ENCODE results near the gene LRRTM3.

Gene LRRTM3

DNA sequence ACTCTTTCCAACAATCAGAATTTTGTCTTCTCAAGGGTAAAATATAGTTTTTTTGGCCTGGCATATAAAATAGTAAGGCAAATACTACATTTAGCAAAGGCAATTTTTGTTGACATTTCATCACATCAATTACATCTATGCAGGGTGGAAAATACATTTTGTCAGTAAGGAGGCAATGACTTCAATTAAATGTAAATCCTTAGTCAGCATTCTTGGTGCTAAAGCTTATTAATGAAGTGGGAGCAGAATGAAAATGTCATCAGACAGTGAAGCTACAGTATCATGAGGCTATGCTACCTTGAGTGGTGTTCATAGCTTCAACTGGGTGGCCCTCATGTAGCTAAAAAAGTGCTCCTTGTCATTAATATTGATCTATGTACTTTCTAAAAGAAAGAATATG lies 8.9 kb downstream of the LRRTM3 start:
- DNase-seq (ENCODE audit: low spot score) = no peak

- DNase-seq (ENCODE audit: low spot score) = no peak
These were observed 15.1 kb downstream of the LRRTM3 start for GRCh38 chr10:66940965-66941364.

GRCh38 chr10:66941491-66941890 lies 15.7 kb downstream of the LRRTM3 start:
- DNase-seq (ENCODE audit: low spot score) = no peak

GRCh38 chr10:66942407-66942806 lies 16.6 kb downstream of the LRRTM3 start:
- DNase-seq (ENCODE audit: low spot score) = no peak

DNA sequence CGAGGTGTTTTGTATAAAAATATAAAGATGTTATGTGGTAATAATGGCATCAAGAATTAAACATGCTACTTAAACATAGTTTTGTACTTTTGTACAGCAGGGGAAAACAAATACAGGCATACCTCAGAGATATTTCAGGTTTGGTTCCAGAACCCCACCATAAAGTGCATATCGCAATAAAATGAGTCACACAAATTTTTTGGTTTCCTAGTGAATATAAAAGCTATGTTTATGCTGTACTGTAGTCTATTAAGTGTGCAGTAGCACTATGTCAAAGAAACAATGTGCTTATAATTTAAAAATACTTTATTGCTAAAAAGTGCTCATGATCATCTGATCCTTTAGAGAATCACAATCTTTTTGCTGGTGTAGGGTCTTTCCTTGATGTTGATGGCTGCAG lies 17.8 kb downstream of the LRRTM3 start:
- no peak for DNase-seq (ENCODE audit: low spot score)

DNA sequence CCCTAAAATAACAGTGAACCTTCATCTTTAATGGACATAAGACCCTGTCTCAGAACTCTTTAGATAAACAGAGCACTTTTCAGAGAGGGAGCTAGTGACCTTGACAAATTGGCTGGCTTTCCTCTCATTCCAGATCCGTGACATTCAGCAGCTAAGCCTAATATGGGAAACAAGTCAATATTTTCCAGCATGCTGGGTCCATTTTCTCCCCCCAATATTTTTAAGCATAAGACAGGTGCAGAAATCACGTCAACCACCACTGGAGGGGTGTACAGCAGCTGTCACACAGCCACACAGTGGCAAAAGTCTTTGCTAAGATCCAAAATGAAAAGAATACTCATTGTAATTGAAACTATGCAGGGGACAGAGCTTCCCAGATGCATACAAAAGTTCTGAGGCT lies 26.1 kb downstream of the LRRTM3 start:
- DNase-seq (ENCODE audit: low spot score) = no peak

- DNase-seq (ENCODE audit: low spot score) = no peak
These were observed 32.6 kb downstream of the LRRTM3 start for GRCh38 chr10:66958466-66958865.

GRCh38 chr10:66964946-66965345 lies 39.1 kb downstream of the LRRTM3 start:
- no peak for DNase-seq (ENCODE audit: low spot score)

GRCh38 chr10:66980246-66980815 lies 54.5 kb downstream of the LRRTM3 start:
- DNase-seq (ENCODE audit: low spot score) = no peak

DNA sequence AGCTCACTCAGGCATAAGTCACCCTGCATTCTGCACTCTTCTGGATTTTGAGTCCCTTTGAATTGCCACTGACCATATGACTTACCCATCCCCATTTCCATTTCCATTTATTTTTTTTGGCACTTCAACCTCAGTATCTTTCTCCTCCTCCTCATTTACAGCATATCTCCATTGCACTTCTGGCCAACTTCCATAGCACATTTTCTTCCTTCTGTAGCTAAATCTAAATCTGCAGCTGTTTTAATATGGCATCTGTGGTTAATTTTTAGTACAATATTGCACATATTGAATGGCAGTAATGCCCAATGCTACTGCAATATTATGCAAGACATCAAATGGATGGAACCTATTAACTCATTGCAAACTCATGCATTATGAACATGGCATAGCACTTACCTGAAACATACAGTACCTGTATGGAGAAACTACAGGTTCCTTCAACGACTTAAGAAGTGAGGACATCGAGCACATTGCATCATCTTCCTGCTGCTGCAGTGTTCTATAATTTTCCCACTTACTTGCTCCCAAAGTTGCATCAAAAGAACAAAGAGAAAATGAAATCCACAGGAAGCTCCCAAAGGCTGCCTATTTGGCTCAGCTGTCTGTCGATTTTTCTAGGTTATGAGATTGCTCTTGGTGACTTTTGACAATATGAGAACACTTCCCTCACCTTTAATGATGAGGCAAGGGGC lies 55.7 kb downstream of the LRRTM3 start:
- no peak for DNase-seq (ENCODE audit: low spot score)

- DNase-seq (ENCODE audit: low spot score) = no peak
These were observed 56.2 kb downstream of the LRRTM3 start for GRCh38 chr10:66982053-66982420.

DNA sequence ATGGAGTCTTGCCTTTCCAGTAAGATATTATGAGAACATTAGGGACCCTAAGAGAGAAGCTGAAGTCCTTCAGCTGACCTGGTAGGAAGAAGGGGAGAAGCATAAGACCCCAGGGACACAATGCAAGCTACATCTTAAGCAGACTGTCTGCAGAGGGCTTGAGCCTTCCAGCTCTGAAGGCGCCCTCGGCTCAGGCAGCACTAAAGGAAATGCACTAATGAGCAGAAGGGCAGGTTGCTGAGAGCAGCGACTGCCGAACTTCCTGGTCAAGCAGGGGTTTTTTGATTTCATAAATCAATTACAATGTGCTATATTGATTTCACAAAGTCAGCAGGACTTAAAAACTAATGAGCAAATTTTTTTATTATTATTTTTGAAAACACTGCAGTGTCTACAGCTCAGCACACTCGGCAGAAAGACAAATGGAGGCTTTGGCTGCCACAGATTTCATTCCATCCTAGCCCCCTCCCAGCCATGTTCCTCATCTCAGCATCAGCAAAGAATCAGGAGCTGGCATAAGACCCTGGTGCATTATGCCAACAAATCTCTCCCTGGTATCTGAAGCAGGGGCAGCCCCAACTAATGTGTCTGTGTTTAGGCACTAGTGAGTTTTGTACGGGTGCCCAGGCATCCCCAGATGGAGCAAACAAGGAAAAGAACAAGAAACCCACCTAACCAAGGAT lies 57.1 kb downstream of the LRRTM3 start:
- DNase-seq (ENCODE audit: low spot score) = no peak

- DNase-seq (ENCODE audit: low spot score) = no peak
These were observed 57.6 kb downstream of the LRRTM3 start for GRCh38 chr10:66983475-66983818.

DNA sequence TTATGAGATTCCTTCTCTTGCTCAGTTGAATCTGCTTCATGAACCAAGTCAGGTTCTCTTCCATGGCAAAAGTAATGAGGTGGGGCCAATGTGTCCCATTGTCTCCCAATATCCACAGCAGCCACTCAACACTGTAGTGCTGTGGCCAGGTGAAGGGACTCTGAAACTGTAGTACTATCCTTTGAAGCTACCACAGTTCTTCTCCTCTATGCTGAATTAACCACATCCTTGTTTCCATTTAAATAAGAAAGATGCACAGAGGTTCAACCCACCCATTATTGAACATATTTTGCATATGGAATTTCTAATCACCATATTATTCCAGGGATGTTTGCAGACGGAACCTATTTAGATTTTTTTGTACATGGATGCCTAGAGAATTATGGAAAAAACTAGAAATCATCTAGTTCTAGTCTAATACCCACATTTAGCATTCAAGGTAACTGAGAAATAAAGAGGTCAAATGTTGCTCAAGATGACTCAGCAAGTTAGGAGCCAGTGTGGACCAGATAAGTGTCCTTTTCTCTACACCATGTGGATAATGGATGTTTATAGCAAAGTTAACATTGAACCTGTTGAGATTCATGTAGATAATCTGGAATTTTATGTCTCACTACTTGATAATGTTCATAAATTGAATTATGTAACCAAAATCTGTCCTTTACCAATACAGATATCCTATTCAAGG lies 64.5 kb downstream of the LRRTM3 start:
- no peak for DNase-seq (ENCODE audit: low spot score)

DNA sequence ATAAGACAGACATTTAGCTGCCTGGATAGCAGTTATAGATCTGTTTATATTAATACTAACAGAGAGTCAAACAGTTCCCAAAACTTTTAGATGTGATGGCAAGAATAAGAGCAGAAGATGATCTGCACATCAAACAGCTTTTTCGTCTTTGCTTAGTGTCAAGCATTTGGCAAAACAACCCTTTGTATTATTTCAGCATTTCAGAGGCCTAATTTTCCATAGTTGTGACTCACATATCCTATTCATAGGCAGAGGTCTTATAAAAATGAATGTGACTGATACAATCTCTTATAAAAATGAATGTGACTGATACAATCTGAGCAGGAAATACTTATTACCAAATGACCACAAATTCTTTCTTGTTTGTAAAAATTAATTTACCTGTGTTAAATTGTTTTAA lies 71.2 kb downstream of the LRRTM3 start:
- no peak for DNase-seq (ENCODE audit: low spot score)

DNA sequence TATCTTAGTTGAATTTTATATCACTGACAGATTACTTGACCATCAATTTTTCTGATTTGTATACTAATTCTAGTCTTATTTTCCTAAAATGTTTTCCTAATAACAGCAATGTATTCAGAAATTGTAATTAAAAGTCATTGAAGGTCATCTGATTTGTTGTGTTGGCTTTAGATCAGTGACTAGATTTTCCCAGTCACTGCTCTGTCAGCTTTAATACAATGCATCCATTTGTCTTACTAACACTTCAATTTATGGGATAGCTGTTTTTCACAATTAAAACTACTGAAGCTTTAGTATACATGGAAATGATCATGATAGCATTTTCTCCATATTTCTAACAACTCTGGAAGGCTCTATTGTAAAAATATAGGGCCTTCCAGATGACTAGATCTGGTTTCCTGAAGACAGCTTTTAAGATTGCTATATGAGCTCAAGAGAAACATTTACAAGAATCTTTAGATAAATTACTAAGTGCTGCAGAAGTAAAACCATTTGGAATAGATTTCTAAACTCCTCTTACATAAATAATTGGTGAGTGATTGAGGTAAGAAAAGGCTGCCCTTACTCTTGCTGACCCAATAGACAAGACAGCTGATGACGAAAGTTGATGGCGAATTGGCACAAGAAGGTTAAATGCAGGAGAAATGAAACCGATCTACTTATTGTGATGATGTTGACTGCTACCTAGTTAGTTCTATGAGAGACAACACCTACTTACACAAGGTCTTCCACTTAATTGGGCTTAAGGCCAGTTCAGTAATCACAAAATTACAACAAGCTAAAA lies 74.1 kb downstream of the LRRTM3 start:
- DNase-seq (ENCODE audit: low spot score) = no peak

GRCh38 chr10:67004690-67005089 lies 78.9 kb downstream of the LRRTM3 start:
- DNase-seq (ENCODE audit: low spot score) = no peak

GRCh38 chr10:67005981-67006380 lies 80.1 kb downstream of the LRRTM3 start:
- DNase-seq (ENCODE audit: low spot score) = no peak

- no peak for DNase-seq (ENCODE audit: low spot score)
These were observed 85.6 kb downstream of the LRRTM3 start for GRCh38 chr10:67011480-67011879.

DNA sequence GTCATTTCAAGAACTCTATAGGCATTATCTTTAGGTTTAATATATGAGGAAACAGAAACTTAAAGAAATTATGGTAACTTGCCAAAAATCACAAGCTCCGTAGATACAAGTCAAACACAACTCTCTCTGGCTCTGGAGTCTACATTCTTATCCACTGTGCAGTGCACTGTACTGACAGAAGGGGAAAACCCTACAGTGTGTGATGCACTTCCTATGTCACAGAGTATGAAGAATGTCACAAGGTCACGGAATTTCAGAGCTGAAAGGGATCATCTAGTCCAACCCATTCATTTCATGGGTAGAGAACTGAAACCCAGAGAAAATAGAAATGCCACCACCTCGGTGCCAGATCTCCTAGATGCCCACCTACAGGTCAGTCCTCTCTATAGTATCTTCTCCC lies 86.1 kb downstream of the LRRTM3 start:
- DNase-seq (ENCODE audit: low spot score) = no peak

DNA sequence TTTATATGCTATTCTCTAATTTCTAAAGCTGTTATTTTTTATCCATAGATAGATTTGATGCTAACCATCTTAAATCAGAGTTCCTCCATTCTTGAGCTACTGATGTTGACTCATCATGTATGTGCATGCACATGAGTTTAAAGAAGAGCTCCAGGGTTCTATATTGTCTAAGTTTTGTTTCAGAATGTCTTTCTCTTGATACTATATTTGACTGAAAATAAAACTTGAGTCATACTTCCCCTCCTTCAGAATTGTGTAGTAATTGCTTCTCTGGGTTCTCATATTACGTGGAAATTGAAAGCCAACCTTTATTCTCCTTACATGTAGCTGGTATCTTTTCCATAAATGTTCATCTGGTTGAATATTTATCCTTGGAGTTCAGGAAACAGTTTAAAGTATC lies 89.4 kb downstream of the LRRTM3 start:
- DNase-seq (ENCODE audit: low spot score) = no peak

DNA sequence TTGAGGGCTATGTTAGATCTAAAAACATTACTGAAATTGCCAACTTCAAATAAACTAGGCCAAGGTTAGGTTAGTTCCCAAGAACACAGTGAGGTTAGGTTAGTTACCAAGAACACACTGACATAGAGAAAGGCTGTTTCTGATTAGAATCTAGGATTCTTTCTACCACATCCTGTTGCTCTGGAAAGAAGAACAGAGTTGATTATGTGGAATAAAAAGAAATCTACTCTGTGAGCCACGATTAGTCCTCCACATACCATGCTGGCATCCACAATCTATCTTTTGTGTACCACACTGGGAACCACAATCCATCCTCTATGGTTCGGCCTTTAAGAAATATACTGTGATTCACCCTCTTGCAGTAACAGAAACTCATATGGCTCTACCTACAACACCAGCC lies 91.4 kb downstream of the LRRTM3 start:
- no peak for DNase-seq (ENCODE audit: low spot score)
